Neutrophil (primary cell): ENCODE measurements around the gene DYNC1I1.

ENCODE experiments used
- H3K27ac ChIP-seq: fragments of 200-600 bp; sonication (generic); 2 replicates; pipeline ENCODE4 v1.5.1; 2016; ENCODE audit warnings: mild to moderate bottlenecking, moderate library complexity
- H3K27me3 ChIP-seq: fragments of 200-600 bp; sonication (generic); 2 replicates; pipeline ENCODE4 v1.6.0; 2016; ENCODE audit warnings: mild to moderate bottlenecking
- H3K36me3 ChIP-seq: fragments of 200-600 bp; sonication (generic); 2 replicates; pipeline ENCODE4 v1.5.1; 2017
- H3K4me1 ChIP-seq, 2 experiments: fragments of 200-600 bp in 1 of 2; sonication (generic) in 1 of 2; 1 replicate in 1 of 2; 2 replicates in 1 of 2; pipeline versions ENCODE4 v1.5.1 to v1.6.1; 2013 to 2016; ENCODE audit warnings: low read depth in 1 of 2, low read length in 1 of 2, mild to moderate bottlenecking in 1 of 2, moderate library complexity in 1 of 2; ENCODE audit not compliant: control insufficient read depth in 1 of 2, insufficient read depth in 1 of 2
- H3K4me3 ChIP-seq, 2 experiments: fragments of 200-600 bp in 1 of 2; sonication (generic) in 1 of 2; 1 replicate in 1 of 2; 2 replicates in 1 of 2; pipeline ENCODE4 v1.5.1; 2013 to 2016; ENCODE audit warnings: low read depth in 1 of 2, low read length in 1 of 2, mild to moderate bottlenecking in 1 of 2, moderate library complexity in 1 of 2
- H3K9me3 ChIP-seq: fragments of 200-600 bp; sonication (generic); 2 replicates; pipeline ENCODE4 v1.5.1; 2016
- CTCF ChIP-seq: fragments of 200-600 bp; sonication (generic); IDR thresholded peaks from 2 replicates; pipeline ENCODE4 v1.5.1; 2016; ENCODE audit warnings: antibody characterized with exemption

Gene DYNC1I1

GRCh38 chr7:95919556-95919955 lies 147.2 kb downstream of the DYNC1I1 start:
- Histone ChIP-seq H3K9me3 (no peaks in the 10 kb centered on the region), H3K36me3 (no peaks in the 10 kb centered on the region), H3K27ac (no peak overlapping the region), H3K27me3 (peaks cover 20% of the 10 kb centered on the region), H3K4me1 (no peaks in the 10 kb centered on the region), H3K4me3 (no peak overlapping the region)
- TF ChIP-seq CTCF: no peak

GRCh38 chr7:95921543-95921942 lies 149.2 kb downstream of the DYNC1I1 start:
- peaks cover 2% of the 10 kb centered on the region for H3K27me3 ChIP-seq
- no peaks in the 10 kb centered on the region for H3K4me1 ChIP-seq
- no peaks in the 10 kb centered on the region for H3K36me3 ChIP-seq
- H3K27ac ChIP-seq: no peak overlapping the region
- no peak overlapping the region for H3K4me3 ChIP-seq
- TF ChIP-seq CTCF: no peak
- no peaks in the 10 kb centered on the region for H3K9me3 ChIP-seq

- H3K4me3 ChIP-seq: no peak overlapping the region
- H3K36me3 ChIP-seq: no peaks in the 10 kb centered on the region
- no peaks in the 10 kb centered on the region for H3K27me3 ChIP-seq
- no peak overlapping the region for H3K27ac ChIP-seq
- TF ChIP-seq CTCF: no peak
- H3K9me3 ChIP-seq: no peaks in the 10 kb centered on the region
- H3K4me1 ChIP-seq: no peaks in the 10 kb centered on the region
Observed at GRCh38 chr7:95922191-95922590, 149.8 kb downstream of the DYNC1I1 start.

GRCh38 chr7:95925236-95925635 lies 152.9 kb downstream of the DYNC1I1 start:
- no peaks in the 10 kb centered on the region for H3K9me3 ChIP-seq
- no peak overlapping the region for H3K27ac ChIP-seq
- H3K4me1 ChIP-seq: no peaks in the 10 kb centered on the region
- H3K27me3 ChIP-seq: peaks cover 4% of the 10 kb centered on the region
- no peaks in the 10 kb centered on the region for H3K36me3 ChIP-seq
- H3K4me3 ChIP-seq: no peak overlapping the region
- no peak for TF ChIP-seq CTCF

GRCh38 chr7:95925971-95926370 lies 153.6 kb downstream of the DYNC1I1 start:
- no peak for TF ChIP-seq CTCF

GRCh38 chr7:95927756-95928155 lies 155.4 kb downstream of the DYNC1I1 start:
- Histone ChIP-seq H3K36me3 (no peaks in the 10 kb centered on the region), H3K4me1 (no peaks in the 10 kb centered on the region), H3K27ac (no peak overlapping the region), H3K9me3 (no peaks in the 10 kb centered on the region), H3K27me3 (peaks cover 4% of the 10 kb centered on the region), H3K4me3 (no peak overlapping the region)
- TF ChIP-seq CTCF: no peak

More at GRCh38 chr7:95925971-95926370, 153.6 kb downstream of the DYNC1I1 start:
- H3K36me3 ChIP-seq: no peaks in the 10 kb centered on the region
- H3K4me1 ChIP-seq: no peaks in the 10 kb centered on the region
- H3K27ac ChIP-seq: no peak overlapping the region
- peaks cover 4% of the 10 kb centered on the region for H3K27me3 ChIP-seq
- H3K9me3 ChIP-seq: no peaks in the 10 kb centered on the region
- no peak overlapping the region for H3K4me3 ChIP-seq
